GM18505 (cell line): ENCODE data around the gene ABCG8.

Experiments used
- ATAC-seq: cut with Tn5 transposase; IDR thresholded peaks from one replicate; pipeline ENCODE4 v1.9.1; 2021; ENCODE audit not compliant: unreplicated experiment
- POLR2A ChIP-seq: IDR thresholded peaks from 4 replicates; pipeline ENCODE4 v1.6.1; 2011; ENCODE audit warnings: borderline replicate concordance; ENCODE audit not compliant: insufficient read depth, insufficient read length; ENCODE audit errors: extremely low read depth

Gene ABCG8

GRCh38 chr2:43837831-43838559 is 776 bp upstream of the ABCG8 start:
- no peak for ATAC-seq
- no peak for TF ChIP-seq POLR2A

GRCh38 chr2:43839776-43840564 is 1.2 kb downstream of the ABCG8 start:
- no peak for ATAC-seq
- no peak for TF ChIP-seq POLR2A

- ATAC-seq = no peak
- TF ChIP-seq POLR2A = no peak
Observed at GRCh38 chr2:43840965-43841364, 2.2 kb downstream of the ABCG8 start.

- TF ChIP-seq POLR2A = no peak
- ATAC-seq = no peak
Observed at GRCh38 chr2:43841949-43842865, 3.4 kb downstream of the ABCG8 start.

- no peak for ATAC-seq
- no peak for TF ChIP-seq POLR2A
Observed at GRCh38 chr2:43842866-43843226, 4.1 kb downstream of the ABCG8 start.

GRCh38 chr2:43845181-43845580 is 6.4 kb downstream of the ABCG8 start:
- TF ChIP-seq POLR2A = no peak
- no peak for ATAC-seq

- ATAC-seq = no peak
- TF ChIP-seq POLR2A = no peak
Observed at GRCh38 chr2:43846140-43846793, 7.5 kb downstream of the ABCG8 start.

- ATAC-seq = no peak
- TF ChIP-seq POLR2A = no peak
Observed at GRCh38 chr2:43848214-43848613, 9.4 kb downstream of the ABCG8 start.

- no peak for ATAC-seq
- no peak for TF ChIP-seq POLR2A
Observed at GRCh38 chr2:43851011-43851980, 12.5 kb downstream of the ABCG8 start.

- no peak for TF ChIP-seq POLR2A
- ATAC-seq = no peak
Observed at GRCh38 chr2:43852196-43852730, 13.5 kb downstream of the ABCG8 start.

GRCh38 chr2:43853141-43854081 is 14.6 kb downstream of the ABCG8 start:
- no peak for ATAC-seq
- TF ChIP-seq POLR2A = no peak
